GDM1 (cell line): Measurements from ENCODE around the gene OR10G3.
A peak's percentile ranks its signal among the peaks of the same experiment; 100 is the strongest.
"Not testable (repeated sequence)": the region's sequence is repeated elsewhere in the genome, so short reads cannot be mapped to it uniquely, and the experiment has no call there.

Experiments used
- DNase-seq: peaks from one replicate; lab custom pipeline; 2025; lab: John Stamatoyannopoulos, UW

OR10G3 gene

GRCh38 chr14:21579976-21580375, at the start of gene OR10G3:
TSS of gene OR10G3 (minus strand) at chr14:21580076. CDS start at chr14:21570744, 9,332 bp downstream.
- DNase-seq, result no peak

- no peak for DNase-seq
These were observed 46.8 kb upstream of the OR10G3 start for GRCh38 chr14:21626491-21627230.

- DNase-seq, result no peak
These were observed 37.7 kb upstream of the OR10G3 start for GRCh38 chr14:21617614-21618013.

- no peak for DNase-seq
These were observed 34.4 kb upstream of the OR10G3 start for GRCh38 chr14:21614240-21614639.

GRCh38 chr14:21612324-21612723, 32.4 kb upstream of the OR10G3 start:
- no peak for DNase-seq

- DNase-seq, result not testable (repeated sequence)
These were observed 22.3 kb upstream of the OR10G3 start for GRCh38 chr14:21602181-21602580.

- no peak for DNase-seq
These were observed 9.4 kb upstream of the OR10G3 start for GRCh38 chr14:21589317-21589716.

- DNase-seq, result no peak
These were observed 4.2 kb downstream of the OR10G3 start for GRCh38 chr14:21575661-21576060.

GRCh38 chr14:21572604-21573003, 7.3 kb downstream of the OR10G3 start:
- DNase-seq, result no peak

GRCh38 chr14:21558703-21559170, 21.1 kb downstream of the OR10G3 start:
- DNase-seq, result no peak

GRCh38 chr14:21557084-21557901, 22.6 kb downstream of the OR10G3 start:
- peak; percentile 62 for DNase-seq

GRCh38 chr14:21556378-21557083, 23.3 kb downstream of the OR10G3 start:
- no peak for DNase-seq

GRCh38 chr14:21553266-21553665, 26.6 kb downstream of the OR10G3 start:
- no peak for DNase-seq

- not testable (repeated sequence) for DNase-seq
These were observed 35.3 kb downstream of the OR10G3 start for GRCh38 chr14:21544588-21544987.

- DNase-seq, result no peak
These were observed 35.9 kb downstream of the OR10G3 start for GRCh38 chr14:21543963-21544362.

GRCh38 chr14:21543521-21543960, 36.3 kb downstream of the OR10G3 start:
- DNase-seq, result no peak

- no peak for DNase-seq
These were observed 38.3 kb downstream of the OR10G3 start for GRCh38 chr14:21541413-21542074.

GRCh38 chr14:21539189-21539940, 40.5 kb downstream of the OR10G3 start:
- no peak for DNase-seq

GRCh38 chr14:21537090-21537424, 42.8 kb downstream of the OR10G3 start:
- DNase-seq, result no peak

GRCh38 chr14:21536418-21537089, 43.3 kb downstream of the OR10G3 start:
- DNase-seq, result no peak
